ENCODE data around the gene LETM1. TPM values are rescaled to one million over a fixed set of nuclear protein-coding genes. Genes with fewer than 3 reads are reported as not detected.

Gene LETM1
- total RNA-seq, 4 donors from 2014 or later = 23.2 to 40.3 (median 33.6) TPM

- Histone ChIP-seq H3K36me3 (peaks cover 0 to 21% of the 10 kb centered on the region in 2 donors), H3K9me3 (no peaks in the 10 kb centered on the region), H3K4me3 (no peak overlapping the region), H3K27ac (no peak overlapping the region), H3K4me1 (no peaks in the 10 kb centered on the region), H3K27me3 (no peaks in the 10 kb centered on the region)
- in situ Hi-C loops (cut with MboI; ENCODE audit: low sequenced_read_pairs in 4 of 4) (loop anchor here in 1 of 4 donors (10.0 kb wide), 1 partner anchor 156 kb away; no protein-coding TSS in a partner anchor), intact Hi-C loops (cut with DNase I; ENCODE audit: low total_unique reads) (no loop called here)
- TF ChIP-seq CTCF (IDR thresholded peaks at IDR 0.05 in 4 of 5, conservative IDR thresholded peaks at IDR 0.05 in 1 of 5) = no peak
- TF ChIP-seq POLR2A (IDR thresholded peaks at IDR 0.05) = no peak
- DNase-seq (no peak), ATAC-seq (no peak)
These were observed 45.2 kb upstream of the LETM1 start for GRCh38 chr4:1901127-1901526.

- in situ Hi-C loops (cut with MboI; ENCODE audit: low sequenced_read_pairs in 4 of 4) = loop anchor here in 1 of 4 donors (10.0 kb wide), 1 partner anchor 156 kb away; no protein-coding TSS in a partner anchor
- Histone ChIP-seq H3K36me3 (peaks cover 0 to 21% of the 10 kb centered on the region in 2 donors), H3K4me3 (no peak overlapping the region), H3K27ac (no peak overlapping the region), H3K4me1 (no peaks in the 10 kb centered on the region), H3K9me3 (no peaks in the 10 kb centered on the region), H3K27me3 (no peaks in the 10 kb centered on the region)
- ATAC-seq = no peak
- intact Hi-C loops (cut with DNase I; ENCODE audit: low total_unique reads) = no loop called here
- TF ChIP-seq POLR2A (IDR thresholded peaks at IDR 0.05) (no peak), CTCF (IDR thresholded peaks at IDR 0.05 in 4 of 5, conservative IDR thresholded peaks at IDR 0.05 in 1 of 5) (no peak)
- no peak for DNase-seq
These were observed 44.7 kb upstream of the LETM1 start for GRCh38 chr4:1900624-1901023.

- in situ Hi-C loops (cut with MboI; ENCODE audit: low sequenced_read_pairs in 4 of 4) (loop anchor here in 1 of 4 donors (10.0 kb wide), 1 partner anchor 155 kb away; no protein-coding TSS in a partner anchor), intact Hi-C loops (cut with DNase I; ENCODE audit: low total_unique reads) (no loop called here)
- no peaks in the 10 kb centered on the region for H3K9me3 ChIP-seq
- peaks cover 0 to 21% of the 10 kb centered on the region in 2 donors for H3K36me3 ChIP-seq
- DNase-seq = no peak
- H3K4me1 ChIP-seq = no peaks in the 10 kb centered on the region
- H3K27ac ChIP-seq = no peak overlapping the region
- no peak for ATAC-seq
- no peak overlapping the region for H3K4me3 ChIP-seq
- H3K27me3 ChIP-seq = no peaks in the 10 kb centered on the region
- no peak for TF ChIP-seq POLR2A (IDR thresholded peaks at IDR 0.05)
- no peak for TF ChIP-seq CTCF (IDR thresholded peaks at IDR 0.05 in 4 of 5, conservative IDR thresholded peaks at IDR 0.05 in 1 of 5)
These were observed 44.1 kb upstream of the LETM1 start for GRCh38 chr4:1900087-1900433.

- Histone ChIP-seq H3K27me3 (no peaks in the 10 kb centered on the region), H3K9me3 (no peaks in the 10 kb centered on the region), H3K27ac (no peak overlapping the region), H3K4me1 (no peaks in the 10 kb centered on the region), H3K36me3 (peaks cover 0 to 16% of the 10 kb centered on the region in 2 donors), H3K4me3 (no peak overlapping the region)
- in situ Hi-C loops (cut with MboI; ENCODE audit: low sequenced_read_pairs in 4 of 4) = loop anchor here (10.0 to 25.0 kb wide), 2 partner anchors 155 to 162 kb away; no protein-coding TSS in a partner anchor
- intact Hi-C loops (cut with DNase I; ENCODE audit: low total_unique reads) = loop anchor here (1.0 to 10.0 kb wide), 3 partner anchors 43 to 153 kb away; partner anchors contain the start of gene LETM1
- TF ChIP-seq CTCF (IDR thresholded peaks at IDR 0.05 in 4 of 5, conservative IDR thresholded peaks at IDR 0.05 in 1 of 5) (peak; percentile 69 to 91 (median 87)), POLR2A (IDR thresholded peaks at IDR 0.05) (no peak)
- peak; percentile 86 to 94 for ATAC-seq
- peak; percentile 42 to 54 for DNase-seq
These were observed 43.5 kb upstream of the LETM1 start for GRCh38 chr4:1899149-1900086.

Measured in gastrocnemius medialis (tissue), 4 donors.